ENCODE measurements around the gene SCARF1. TPM values are rescaled to one million over a fixed set of nuclear protein-coding genes. Genes with fewer than 3 reads are reported as not detected.

The SCARF1 gene
- total RNA-seq, 1 donor from 2014 or later: 289 TPM

DNA sequence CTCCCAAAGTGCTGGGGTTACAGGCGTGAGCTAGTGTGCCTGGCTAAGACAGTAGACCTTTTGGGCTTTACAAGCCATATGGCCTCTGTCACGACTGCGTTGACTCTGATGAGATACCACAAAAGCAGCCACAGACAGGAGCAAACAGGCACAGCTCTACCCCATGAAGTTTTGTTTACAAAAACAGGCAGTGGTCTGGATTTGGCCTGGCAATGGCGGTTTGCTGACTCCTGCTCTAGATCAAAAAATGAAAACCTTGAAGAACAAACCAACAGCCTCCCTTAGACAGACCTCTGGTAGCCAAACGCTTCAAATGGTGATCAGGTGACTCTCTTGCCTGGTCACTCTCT lies 37.6 kb downstream of the SCARF1 start:
- H3K4me1 Mint-ChIP-seq (ENCODE audit: unreplicated experiment): peaks cover 9% of the 10 kb centered on the region
- H3K4me3 Mint-ChIP-seq (ENCODE audit: unreplicated experiment): no peak overlapping the region
- no peak overlapping the region for H3K27ac Mint-ChIP-seq (ENCODE audit: unreplicated experiment)
- no peaks in the 10 kb centered on the region for H3K27me3 Mint-ChIP-seq (ENCODE audit: unreplicated experiment)
- H3K9me3 Mint-ChIP-seq (ENCODE audit: unreplicated experiment): no peaks in the 10 kb centered on the region
- no peak for DNase-seq (ENCODE audit: low spot score)
- TF ChIP-seq, protein P1, sequence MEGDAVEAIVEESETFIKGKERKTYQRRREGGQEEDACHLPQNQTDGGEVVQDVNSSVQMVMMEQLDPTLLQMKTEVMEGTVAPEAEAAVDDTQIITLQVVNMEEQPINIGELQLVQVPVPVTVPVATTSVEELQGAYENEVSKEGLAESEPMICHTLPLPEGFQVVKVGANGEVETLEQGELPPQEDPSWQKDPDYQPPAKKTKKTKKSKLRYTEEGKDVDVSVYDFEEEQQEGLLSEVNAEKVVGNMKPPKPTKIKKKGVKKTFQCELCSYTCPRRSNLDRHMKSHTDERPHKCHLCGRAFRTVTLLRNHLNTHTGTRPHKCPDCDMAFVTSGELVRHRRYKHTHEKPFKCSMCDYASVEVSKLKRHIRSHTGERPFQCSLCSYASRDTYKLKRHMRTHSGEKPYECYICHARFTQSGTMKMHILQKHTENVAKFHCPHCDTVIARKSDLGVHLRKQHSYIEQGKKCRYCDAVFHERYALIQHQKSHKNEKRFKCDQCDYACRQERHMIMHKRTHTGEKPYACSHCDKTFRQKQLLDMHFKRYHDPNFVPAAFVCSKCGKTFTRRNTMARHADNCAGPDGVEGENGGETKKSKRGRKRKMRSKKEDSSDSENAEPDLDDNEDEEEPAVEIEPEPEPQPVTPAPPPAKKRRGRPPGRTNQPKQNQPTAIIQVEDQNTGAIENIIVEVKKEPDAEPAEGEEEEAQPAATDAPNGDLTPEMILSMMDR (IDR thresholded peaks at IDR 0.05; ENCODE audit: unreplicated experiment): no peak
- H3K36me3 Mint-ChIP-seq (ENCODE audit: low read depth, unreplicated experiment): peaks cover 5% of the 10 kb centered on the region

- Mint-ChIP-seq H3K4me1 (ENCODE audit: unreplicated experiment) (peaks cover 4% of the 10 kb centered on the region), H3K27ac (ENCODE audit: unreplicated experiment) (no peak overlapping the region), H3K36me3 (ENCODE audit: low read depth, unreplicated experiment) (peaks cover 10% of the 10 kb centered on the region), H3K4me3 (ENCODE audit: unreplicated experiment) (no peak overlapping the region), H3K27me3 (ENCODE audit: unreplicated experiment) (peaks cover under 1% of the 10 kb centered on the region), H3K9me3 (ENCODE audit: unreplicated experiment) (no peaks in the 10 kb centered on the region)
- no peak for DNase-seq (ENCODE audit: low spot score)
- TF ChIP-seq, protein P1 (IDR thresholded peaks at IDR 0.05; ENCODE audit: unreplicated experiment): no peak
Observed at GRCh38 chr17:1606352-1606985, 39.1 kb downstream of the SCARF1 start.

- Mint-ChIP-seq H3K9me3 (ENCODE audit: unreplicated experiment) (no peaks in the 10 kb centered on the region), H3K4me3 (ENCODE audit: unreplicated experiment) (no peak overlapping the region), H3K4me1 (ENCODE audit: unreplicated experiment) (peaks cover 4% of the 10 kb centered on the region), H3K27ac (ENCODE audit: unreplicated experiment) (no peak overlapping the region), H3K27me3 (ENCODE audit: unreplicated experiment) (peaks cover 6% of the 10 kb centered on the region), H3K36me3 (ENCODE audit: low read depth, unreplicated experiment) (peaks cover 16% of the 10 kb centered on the region)
- DNase-seq (ENCODE audit: low spot score): no peak
- TF ChIP-seq, protein P1 (IDR thresholded peaks at IDR 0.05; ENCODE audit: unreplicated experiment): no peak
Observed at GRCh38 chr17:1605681-1606351, 39.7 kb downstream of the SCARF1 start.

- Mint-ChIP-seq H3K27me3 (ENCODE audit: unreplicated experiment) (peaks cover 8% of the 10 kb centered on the region), H3K9me3 (ENCODE audit: unreplicated experiment) (no peaks in the 10 kb centered on the region), H3K4me3 (ENCODE audit: unreplicated experiment) (no peak overlapping the region), H3K36me3 (ENCODE audit: low read depth, unreplicated experiment) (peaks cover 18% of the 10 kb centered on the region), H3K27ac (ENCODE audit: unreplicated experiment) (no peak overlapping the region), H3K4me1 (ENCODE audit: unreplicated experiment) (peaks cover 4% of the 10 kb centered on the region)
- no peak for DNase-seq (ENCODE audit: low spot score)
- TF ChIP-seq, protein P1 (IDR thresholded peaks at IDR 0.05; ENCODE audit: unreplicated experiment): no peak
Observed at GRCh38 chr17:1604831-1605528, 40.6 kb downstream of the SCARF1 start.

- DNase-seq (ENCODE audit: low spot score): no peak
- Mint-ChIP-seq H3K27me3 (ENCODE audit: unreplicated experiment) (peaks cover 10% of the 10 kb centered on the region), H3K36me3 (ENCODE audit: low read depth, unreplicated experiment) (peaks cover 20% of the 10 kb centered on the region), H3K9me3 (ENCODE audit: unreplicated experiment) (no peaks in the 10 kb centered on the region), H3K27ac (ENCODE audit: unreplicated experiment) (no peak overlapping the region), H3K4me3 (ENCODE audit: unreplicated experiment) (peak overlapping the region; percentile 31), H3K4me1 (ENCODE audit: unreplicated experiment) (no peaks in the 10 kb centered on the region)
- TF ChIP-seq, protein P1 (IDR thresholded peaks at IDR 0.05; ENCODE audit: unreplicated experiment): no peak
Observed at GRCh38 chr17:1601571-1601970, 44.0 kb downstream of the SCARF1 start.
